Keratinocyte (primary cell): ENCODE results near the gene MIGA1. TPM values are rescaled to one million over a fixed set of nuclear protein-coding genes. Genes with fewer than 3 reads are reported as not detected.

Experiments
- DNase-seq: peaks from one replicate; pipeline ENCODE4 v3.0.0-alpha.2; 2011; ENCODE audit warnings: low read depth, missing footprints, low spot score
- FAIRE-seq: peaks from 2 replicates; lab custom pipeline; 2011; peaks lifted over from hg19 to GRCh38; lab: Jason Lieb, UNC
- H2AFZ ChIP-seq: 2 replicates; pipeline ENCODE4 v1.6.0; 2012; ENCODE audit warnings: low read length, control low read depth, inconsistent platforms; ENCODE audit not compliant: control insufficient read depth
- H3K27ac ChIP-seq: 2 replicates; pipeline ENCODE4 v1.5.1; 2011; ENCODE audit warnings: low read length; ENCODE audit not compliant: control insufficient read depth, insufficient read depth
- H3K27me3 ChIP-seq: 3 replicates; pipeline ENCODE4 v1.6.0; 2011; ENCODE audit warnings: low read length; ENCODE audit not compliant: control insufficient read depth, insufficient read depth; ENCODE audit errors: extremely low read depth
- H3K36me3 ChIP-seq, 2 experiments: 2 replicates in 1 of 2; 3 replicates in 1 of 2; pipeline ENCODE4 v1.5.1; 2011; ENCODE audit warnings: low read length in 2 of 2, mild to moderate bottlenecking in 1 of 2; ENCODE audit not compliant: control insufficient read depth in 2 of 2, insufficient read depth in 2 of 2; ENCODE audit errors: extremely low read depth in 1 of 2
- H3K4me1 ChIP-seq: 3 replicates; pipeline ENCODE4 v1.5.1; 2011; ENCODE audit warnings: low read length; ENCODE audit not compliant: control insufficient read depth, insufficient read depth; ENCODE audit errors: extremely low read depth
- H3K4me2 ChIP-seq: 3 replicates; pipeline ENCODE4 v1.6.0; 2011; ENCODE audit warnings: low read depth, low read length; ENCODE audit not compliant: control insufficient read depth, insufficient read depth; ENCODE audit errors: extremely low read depth
- H3K4me3 ChIP-seq, 3 experiments: fragments of 200-600 bp in 1 of 3; sonication (generic) in 1 of 3; 2 replicates in 2 of 3; 3 replicates in 1 of 3; pipeline ENCODE4 v1.5.1; 2011 to 2016; ENCODE audit warnings: low read length in 3 of 3, mild to moderate bottlenecking in 3 of 3, control low read depth in 2 of 3, inconsistent platforms in 1 of 3, low read depth in 1 of 3, mixed read lengths in 1 of 3, mixed run types in 1 of 3, moderate library complexity in 1 of 3; ENCODE audit not compliant: control insufficient read depth in 2 of 3, insufficient read depth in 2 of 3; ENCODE audit errors: extremely low read depth in 1 of 3
- H3K79me2 ChIP-seq: 2 replicates; pipeline ENCODE4 v1.6.0; 2012; ENCODE audit warnings: low read length; ENCODE audit not compliant: control insufficient read depth, insufficient read depth
- H3K9ac ChIP-seq: 3 replicates; pipeline ENCODE4 v1.6.0; 2011; ENCODE audit warnings: low read length; ENCODE audit not compliant: control insufficient read depth, insufficient read depth; ENCODE audit errors: extremely low read depth
- H3K9me1 ChIP-seq: 3 replicates; pipeline ENCODE4 v1.6.0; 2011; ENCODE audit warnings: low read length; ENCODE audit not compliant: control insufficient read depth, insufficient read depth; ENCODE audit errors: extremely low read depth
- H3K9me3 ChIP-seq: 2 replicates; pipeline ENCODE4 v1.5.1; 2012; ENCODE audit warnings: low read depth, low read length; ENCODE audit not compliant: control insufficient read depth
- H4K20me1 ChIP-seq: 3 replicates; pipeline ENCODE4 v1.6.0; 2011; ENCODE audit warnings: low read length; ENCODE audit not compliant: control insufficient read depth, insufficient read depth; ENCODE audit errors: extremely low read depth
- CTCF ChIP-seq, 3 experiments: IDR thresholded peaks in 1 of 3; conservative IDR thresholded peaks in 1 of 3; optimal IDR thresholded peaks in 1 of 3; 2 replicates in 2 of 3; 3 replicates in 1 of 3; pipeline versions ENCODE3 to v1.5.1; 2011; ENCODE audit warnings: low read length in 3 of 3, mild to moderate bottlenecking in 3 of 3, moderate library complexity in 2 of 3, control low read depth in 1 of 3, inconsistent platforms in 1 of 3; ENCODE audit not compliant: insufficient read depth in 2 of 3; ENCODE audit errors: extremely low read depth in 1 of 3
- EZH2 ChIP-seq: IDR thresholded peaks from one replicate; pipeline ENCODE4 v1.6.1; 2012; ENCODE audit warnings: inconsistent platforms, mild to moderate bottlenecking, low read length, moderate library complexity
- dilution Hi-C: fragments of 300-500 bp; cut with MboI; formaldehyde crosslinking; loops from one replicate; pipeline ENCODE4 v1.7.0; 2020; ENCODE audit warnings: low sequenced_read_pairs; ENCODE audit not compliant: extremely low pct_ligation_motif_present
- polyA plus RNA-seq, 5 experiments: library from polyadenylated mRNA; depleted of rRNA in 3 of 5; stranded (reverse) in 3 of 5; stranded (forward) in 1 of 5; unstranded in 1 of 5; fragments of >200 nt; gene quantifications; 1 replicate in 1 of 5; 2 replicates in 3 of 5; 3 replicates in 1 of 5; pipeline versions ENCODE4 v1.2.1 to v1.2.3, GENCODE V29; 2011 to 2012; ENCODE audit warnings: missing spikeins in 2 of 5, low read depth in 1 of 5, low replicate concordance in 1 of 5

The MIGA1 gene
- polyA plus RNA-seq, 1 donor (not counting 4 experiments of a cell fraction or from before 2014, with no cell fraction given): 8.5 TPM

GRCh38 chr1:77872645-77873044, 93.2 kb downstream of the MIGA1 start:
- FAIRE-seq: no peak

DNA sequence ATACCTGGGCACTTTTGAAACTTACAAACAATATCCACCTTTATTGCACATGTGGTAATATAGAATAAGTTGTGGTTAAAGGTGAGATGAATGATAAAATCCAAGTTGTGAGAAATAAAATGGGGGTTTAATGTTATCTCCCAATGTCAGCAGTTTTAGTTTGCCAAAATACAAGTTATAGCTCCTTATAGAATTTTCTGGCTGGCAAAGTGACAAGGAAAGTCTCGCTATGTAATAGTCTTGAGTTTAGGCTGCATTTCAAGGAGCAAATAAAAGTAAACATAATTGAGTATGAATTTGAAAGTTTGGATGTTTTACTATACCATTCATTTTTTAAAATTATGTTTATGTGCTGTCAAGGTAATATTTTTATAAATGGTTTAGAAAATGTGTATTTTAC, 94.0 kb downstream of the MIGA1 start:
- Histone ChIP-seq H3K4me3 (no peak overlapping the region), H3K27me3 (no peaks in the 10 kb centered on the region), H2AFZ (no peak overlapping the region), H3K9ac (no peak overlapping the region), H3K4me1 (peaks cover 13% of the 10 kb centered on the region), H3K4me2 (no peak overlapping the region), H3K9me3 (no peaks in the 10 kb centered on the region), H3K27ac (no peak overlapping the region), H4K20me1 (no peaks in the 10 kb centered on the region), H3K79me2 (no peaks in the 10 kb centered on the region), H3K36me3 (no peaks in the 10 kb centered on the region), H3K9me1 (no peaks in the 10 kb centered on the region)
- TF ChIP-seq CTCF (optimal IDR thresholded peaks at IDR 0.05 in 1 of 3, IDR thresholded peaks at IDR 0.05 in 1 of 3, conservative IDR thresholded peaks at IDR 0.05 in 1 of 3; ENCODE audit: extremely low read depth in 1 of 3, insufficient read depth in 2 of 3, low read length in 3 of 3): no peak
- DNase-seq (no peak), FAIRE-seq (no peak)
- dilution Hi-C loops: no loop called here

More at GRCh38 chr1:77872645-77873044, 93.2 kb downstream of the MIGA1 start:
- H3K27ac ChIP-seq: no peak overlapping the region
- no peaks in the 10 kb centered on the region for H3K36me3 ChIP-seq
- no peaks in the 10 kb centered on the region for H3K9me3 ChIP-seq
- peaks cover 13% of the 10 kb centered on the region for H3K4me1 ChIP-seq
- no peak overlapping the region for H3K4me2 ChIP-seq
- H3K9me1 ChIP-seq: no peaks in the 10 kb centered on the region
- DNase-seq: no peak
- no peaks in the 10 kb centered on the region for H4K20me1 ChIP-seq
- no peak overlapping the region for H3K9ac ChIP-seq
- no peak overlapping the region for H3K4me3 ChIP-seq
- no peaks in the 10 kb centered on the region for H3K27me3 ChIP-seq
- H2AFZ ChIP-seq: no peak overlapping the region
- TF ChIP-seq EZH2: no peak
- no peak for TF ChIP-seq CTCF (optimal IDR thresholded peaks at IDR 0.05 in 1 of 3, IDR thresholded peaks at IDR 0.05 in 1 of 3, conservative IDR thresholded peaks at IDR 0.05 in 1 of 3; ENCODE audit: extremely low read depth in 1 of 3, insufficient read depth in 2 of 3, low read length in 3 of 3)
- no peaks in the 10 kb centered on the region for H3K79me2 ChIP-seq
- dilution Hi-C loops: no loop called here
